NCI-H1092 treated with DMSO at 0.1 percent for 48 hours (cell line): ENCODE data around the gene KRTAP10-9.

Experiments used
- DNase-seq: peaks from one replicate; lab custom pipeline; 2025; lab: John Stamatoyannopoulos, UW

Gene KRTAP10-9

DNA sequence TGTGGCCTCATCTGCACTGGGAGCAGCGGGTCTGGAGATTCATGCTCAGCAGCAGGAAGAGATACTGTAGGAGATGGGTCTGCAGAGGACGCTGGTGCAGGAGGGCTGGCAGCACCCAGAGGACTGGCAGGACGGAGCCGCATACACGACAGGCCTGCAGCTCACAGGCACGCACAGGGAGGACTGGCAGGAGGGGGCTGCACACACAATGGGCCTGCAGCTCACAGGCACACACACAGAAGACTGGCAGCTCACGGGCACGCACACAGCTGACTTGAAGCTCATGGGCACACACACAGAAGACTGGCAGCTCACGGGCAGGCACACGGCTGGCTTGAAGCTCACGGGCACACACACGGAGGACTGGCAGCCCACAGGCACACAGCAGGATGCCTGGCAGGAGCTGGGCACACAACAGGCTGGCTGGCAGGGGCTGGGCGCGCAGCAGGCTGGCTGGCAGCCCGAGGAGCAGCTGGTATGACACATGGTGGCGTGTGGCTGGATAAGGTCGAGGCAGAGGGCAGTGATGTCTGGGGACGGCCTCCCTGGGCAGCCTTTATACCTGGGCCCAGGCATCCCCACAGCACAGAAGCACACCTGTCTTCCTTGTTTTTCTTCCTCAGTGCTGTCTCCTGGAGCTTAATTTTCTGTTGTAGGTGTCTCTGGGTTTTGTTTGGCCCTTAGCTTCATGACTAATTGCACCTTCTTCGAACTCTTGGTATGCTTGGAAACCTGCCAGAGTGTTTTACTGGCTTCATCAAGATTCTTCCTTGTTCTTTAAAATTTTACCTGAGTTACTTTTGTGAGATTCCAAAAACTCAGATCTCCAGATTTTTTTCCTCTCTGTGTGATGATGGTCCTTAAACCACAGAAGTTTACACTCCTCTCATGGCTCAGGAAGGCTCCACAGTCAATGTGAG is 39.8 kb downstream of the KRTAP10-9 start, which contains the start of gene KRTAP12-2:
KRTAP12-2 (minus strand) TSS at position 527 of the 920 bp plus-strand sequence; CDS start at position 486, 41 bp downstream.
- peak; percentile 69 for DNase-seq

DNA sequence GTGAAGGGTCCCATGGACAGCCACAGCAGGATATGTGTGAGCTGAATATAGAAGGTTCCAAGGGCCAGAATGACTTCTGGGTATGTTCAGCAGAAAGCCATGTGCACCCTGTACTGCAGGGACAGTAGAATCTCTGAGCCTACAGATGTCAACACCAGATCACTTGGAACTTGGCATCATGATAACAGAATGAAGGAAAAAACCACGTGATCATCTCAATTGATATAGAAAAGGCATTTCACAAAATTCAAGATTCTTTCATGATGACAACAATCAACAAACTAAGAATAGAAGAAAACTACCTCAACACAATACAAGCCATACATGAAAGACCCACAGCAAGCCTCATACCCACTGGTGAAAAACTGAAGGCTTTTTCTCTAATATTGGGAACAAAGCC is 40.7 kb downstream of the KRTAP10-9 start:
- DNase-seq, result no peak

DNA sequence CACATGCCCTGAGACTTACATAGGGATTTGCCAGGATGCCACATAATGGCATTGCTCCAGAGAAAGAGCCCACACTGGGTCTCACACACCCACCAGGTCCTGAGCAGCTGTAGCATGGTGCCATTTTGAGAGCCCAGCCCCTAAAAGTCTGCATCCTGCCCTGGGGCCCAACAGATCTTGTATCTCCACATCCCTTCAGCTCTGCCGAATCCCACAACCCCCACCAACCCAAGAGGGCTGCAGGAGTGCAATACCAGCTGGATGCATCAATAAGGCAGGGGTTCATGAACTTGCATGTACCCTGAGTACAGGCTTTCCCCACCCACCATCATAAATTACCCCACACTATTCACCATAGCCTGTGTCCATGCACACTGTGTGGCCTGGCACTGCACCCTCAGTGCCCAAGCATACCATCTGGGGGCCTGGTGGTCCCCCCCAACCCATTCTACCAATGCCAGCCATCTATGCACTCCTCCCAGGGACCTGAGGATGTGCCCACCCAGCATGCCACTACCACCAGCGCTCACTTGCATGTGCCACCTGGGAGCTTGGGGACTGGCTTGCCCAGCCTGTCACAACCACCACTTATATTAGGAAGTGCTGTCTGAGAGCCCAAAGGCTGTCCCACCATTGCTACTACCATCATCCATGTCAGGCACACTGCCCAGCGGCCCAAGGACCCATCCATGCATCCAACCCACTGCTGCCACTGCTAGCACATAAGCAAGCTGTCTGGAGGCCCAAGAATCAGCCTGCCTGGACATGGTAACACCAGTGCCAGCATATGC is 43.9 kb downstream of the KRTAP10-9 start:
- DNase-seq, result no peak

DNA sequence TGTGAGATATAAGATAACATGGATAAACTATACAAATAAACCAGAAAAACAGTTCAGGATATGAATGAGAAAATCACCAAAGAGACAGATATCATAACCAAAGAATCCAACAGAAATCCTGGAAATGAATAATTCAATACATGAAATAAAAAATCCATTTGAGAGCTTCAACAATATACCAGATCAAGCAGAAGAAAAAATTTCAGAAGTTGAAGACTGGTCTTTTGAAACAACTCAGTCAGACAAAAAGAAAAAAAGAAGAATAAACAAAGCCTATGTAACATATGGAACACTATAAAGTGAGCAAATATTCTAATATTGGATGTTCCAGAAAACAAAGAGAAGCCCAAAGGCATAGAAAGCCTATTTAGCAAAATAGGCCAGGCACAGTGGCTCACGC is 45.0 kb downstream of the KRTAP10-9 start:
- DNase-seq, result no peak

DNA sequence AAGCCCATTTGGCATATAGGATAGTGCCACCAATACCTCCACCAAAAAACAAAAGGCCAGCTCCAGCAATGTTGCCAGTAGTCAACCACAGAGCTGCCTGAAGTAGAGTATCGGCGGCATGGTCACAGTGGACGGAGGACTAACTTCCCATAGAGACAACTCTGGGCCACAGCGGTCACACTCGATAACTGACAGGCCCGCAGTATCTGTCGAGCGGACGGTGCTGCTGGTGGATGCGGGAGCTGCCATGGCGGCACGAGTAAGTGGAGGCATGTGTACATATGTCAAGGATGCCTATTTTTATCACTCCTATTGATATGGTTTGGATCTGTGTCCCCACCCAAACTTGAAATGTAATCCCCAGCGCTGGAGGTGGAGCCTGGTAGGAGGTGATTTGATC is 51.0 kb downstream of the KRTAP10-9 start:
- no peak for DNase-seq
